Stimulated activated naive B cell treated with anti-CD40 and anti-IgM and Interleukin-4, amounts not matched to agents 10 μg/mL and 1 μg/mL and 100 μg/mL, for 72 hours (primary cell): ENCODE data around the gene HK2.
"Not testable (repeated sequence)": the region's sequence is repeated elsewhere in the genome, so short reads cannot be mapped to it uniquely, and the experiment has no call there.

Experiments
- ATAC-seq, 2 donors: fragments of 150-1000 bp; cut with Tn5 transposase; replicated peaks; 2 replicates each; pipeline ENCODE4 v1.10.0; 2021; ENCODE audit warnings: moderate library complexity in 1 of 2
- DNase-seq: peaks from one replicate; pipeline ENCODE4 v3.0.0; 2021
- H3K27ac Mint-ChIP-seq: one replicate; pipeline ENCODE4 v1.8.0; 2022; ENCODE audit warnings: mild to moderate bottlenecking, mixed read lengths
- H3K27me3 Mint-ChIP-seq, 2 donors: one replicate each; pipeline ENCODE4 v1.8.0; 2022; ENCODE audit warnings: mixed read lengths in 2 of 2
- H3K36me3 Mint-ChIP-seq, 2 donors: one replicate each; pipeline ENCODE4 v1.8.0; 2022; ENCODE audit warnings: mixed read lengths in 2 of 2, mild to moderate bottlenecking in 1 of 2
- H3K4me1 Mint-ChIP-seq, 2 donors: one replicate each; pipeline ENCODE4 v1.8.0; 2022; ENCODE audit warnings: mixed read lengths in 2 of 2, mild to moderate bottlenecking in 1 of 2
- H3K4me3 Mint-ChIP-seq, 2 donors: one replicate each; pipeline ENCODE4 v1.8.0; 2022; ENCODE audit warnings: mild to moderate bottlenecking in 2 of 2, mixed read lengths in 2 of 2, moderate library complexity in 1 of 2
- H3K9me3 Mint-ChIP-seq, 2 donors: one replicate each; pipeline ENCODE4 v1.8.0; 2022; ENCODE audit warnings: mixed read lengths in 2 of 2, mild to moderate bottlenecking in 1 of 2

The HK2 gene

GRCh38 chr2:74884118-74884762 lies 50.3 kb downstream of the HK2 start:
- ATAC-seq (no peak), DNase-seq (no peak)
- Mint-ChIP-seq H3K27me3 (no peaks in the 10 kb centered on the region), H3K4me1 (no peaks in the 10 kb centered on the region), H3K4me3 (no peak overlapping the region), H3K36me3 (peaks cover 46 to 80% of the 10 kb centered on the region in 2 donors), H3K9me3 (no peaks in the 10 kb centered on the region), H3K27ac (no peak overlapping the region)

- ATAC-seq (no peak), DNase-seq (no peak)
- no peaks in the 10 kb centered on the region for H3K4me1 Mint-ChIP-seq
- H3K9me3 Mint-ChIP-seq: no peaks in the 10 kb centered on the region
- H3K27ac Mint-ChIP-seq: no peak overlapping the region
- H3K27me3 Mint-ChIP-seq: no peaks in the 10 kb centered on the region
- no peak overlapping the region for H3K4me3 Mint-ChIP-seq
- peaks cover 46 to 79% of the 10 kb centered on the region in 2 donors for H3K36me3 Mint-ChIP-seq
Observed at GRCh38 chr2:74884866-74885265, 50.9 kb downstream of the HK2 start.

- DNase-seq: no peak
- Mint-ChIP-seq H3K27me3 (no peaks in the 10 kb centered on the region), H3K9me3 (no peaks in the 10 kb centered on the region), H3K4me3 (no peak overlapping the region), H3K36me3 (peaks cover 52 to 83% of the 10 kb centered on the region in 2 donors), H3K4me1 (no peaks in the 10 kb centered on the region), H3K27ac (no peak overlapping the region)
- ATAC-seq: no peak
Observed at GRCh38 chr2:74886251-74886650, 52.3 kb downstream of the HK2 start.

- no peak for ATAC-seq
- H3K4me3 Mint-ChIP-seq: no peak overlapping the region
- peaks cover 54 to 83% of the 10 kb centered on the region in 2 donors for H3K36me3 Mint-ChIP-seq
- no peaks in the 10 kb centered on the region for H3K9me3 Mint-ChIP-seq
- H3K27ac Mint-ChIP-seq: no peak overlapping the region
- no peak for DNase-seq
- no peaks in the 10 kb centered on the region for H3K4me1 Mint-ChIP-seq
- H3K27me3 Mint-ChIP-seq: no peaks in the 10 kb centered on the region
Observed at GRCh38 chr2:74886811-74887210, 52.9 kb downstream of the HK2 start.

- H3K4me1 Mint-ChIP-seq: no peaks in the 10 kb centered on the region
- H3K27ac Mint-ChIP-seq: peak overlapping the region; percentile 62
- DNase-seq: no peak
Observed at GRCh38 chr2:74887445-74887951, 53.6 kb downstream of the HK2 start.

GRCh38 chr2:74887960-74888700 lies 54.2 kb downstream of the HK2 start:
- H3K4me1 Mint-ChIP-seq: no peaks in the 10 kb centered on the region
- H3K27ac Mint-ChIP-seq: peak overlapping the region; percentile 62
- no peaks in the 10 kb centered on the region for H3K9me3 Mint-ChIP-seq
- ATAC-seq (no peak), DNase-seq (no peak)
- H3K4me3 Mint-ChIP-seq: no peak overlapping the region
- no peaks in the 10 kb centered on the region for H3K27me3 Mint-ChIP-seq
- peaks cover 56 to 83% of the 10 kb centered on the region in 2 donors for H3K36me3 Mint-ChIP-seq

More at GRCh38 chr2:74887445-74887951, 53.6 kb downstream of the HK2 start:
- H3K36me3 Mint-ChIP-seq: peaks cover 55 to 82% of the 10 kb centered on the region in 2 donors
- no peaks in the 10 kb centered on the region for H3K9me3 Mint-ChIP-seq
- H3K4me3 Mint-ChIP-seq: no peak overlapping the region
- no peak for ATAC-seq
- no peaks in the 10 kb centered on the region for H3K27me3 Mint-ChIP-seq

- no peak overlapping the region for H3K4me3 Mint-ChIP-seq
- H3K27ac Mint-ChIP-seq: no peak overlapping the region
- no peak for DNase-seq
- peaks cover 59 to 89% of the 10 kb centered on the region in 2 donors for H3K36me3 Mint-ChIP-seq
- ATAC-seq: no peak
- H3K27me3 Mint-ChIP-seq: no peaks in the 10 kb centered on the region
- H3K4me1 Mint-ChIP-seq: no peaks in the 10 kb centered on the region
- no peaks in the 10 kb centered on the region for H3K9me3 Mint-ChIP-seq
Observed at GRCh38 chr2:74889159-74889558, 55.2 kb downstream of the HK2 start.

GRCh38 chr2:74890711-74891110 lies 56.8 kb downstream of the HK2 start:
- DNase-seq (no peak), ATAC-seq (no peak)
- no peak overlapping the region for H3K4me3 Mint-ChIP-seq
- no peaks in the 10 kb centered on the region for H3K27me3 Mint-ChIP-seq
- peaks cover 63 to 89% of the 10 kb centered on the region in 2 donors for H3K36me3 Mint-ChIP-seq
- peaks cover 10 to 11% of the 10 kb centered on the region in 2 donors for H3K9me3 Mint-ChIP-seq
- peaks cover 0 to 3% of the 10 kb centered on the region in 2 donors for H3K4me1 Mint-ChIP-seq
- no peak overlapping the region for H3K27ac Mint-ChIP-seq

GRCh38 chr2:74891136-74891764 lies 57.3 kb downstream of the HK2 start:
- H3K4me3 Mint-ChIP-seq: no peak overlapping the region
- no peak for ATAC-seq
- H3K4me1 Mint-ChIP-seq: peaks cover 0 to 3% of the 10 kb centered on the region in 2 donors
- no peak for DNase-seq
- no peaks in the 10 kb centered on the region for H3K27me3 Mint-ChIP-seq
- no peak overlapping the region for H3K27ac Mint-ChIP-seq
- peaks cover 10 to 12% of the 10 kb centered on the region in 2 donors for H3K9me3 Mint-ChIP-seq
- H3K36me3 Mint-ChIP-seq: peaks cover 65 to 90% of the 10 kb centered on the region in 2 donors

GRCh38 chr2:74891816-74892215 lies 57.9 kb downstream of the HK2 start:
- Mint-ChIP-seq H3K36me3 (peaks cover 62 to 87% of the 10 kb centered on the region in 2 donors), H3K9me3 (peaks cover 10 to 12% of the 10 kb centered on the region in 2 donors)
- not testable (repeated sequence) for DNase-seq, H3K27ac Mint-ChIP-seq, H3K4me3 Mint-ChIP-seq, H3K27me3 Mint-ChIP-seq, H3K4me1 Mint-ChIP-seq, ATAC-seq

GRCh38 chr2:74892609-74893008 lies 58.7 kb downstream of the HK2 start:
- Mint-ChIP-seq H3K9me3 (peaks cover 10 to 12% of the 10 kb centered on the region in 2 donors), H3K27ac (no peak overlapping the region), H3K4me1 (peaks cover 0 to 3% of the 10 kb centered on the region in 2 donors), H3K4me3 (no peak overlapping the region), H3K36me3 (peaks cover 62 to 87% of the 10 kb centered on the region in 2 donors), H3K27me3 (no peaks in the 10 kb centered on the region)
- ATAC-seq (no peak), DNase-seq (no peak)

- Mint-ChIP-seq H3K36me3 (peaks cover 60 to 87% of the 10 kb centered on the region in 2 donors), H3K4me3 (no peak overlapping the region), H3K27ac (no peak overlapping the region), H3K27me3 (no peaks in the 10 kb centered on the region), H3K9me3 (peaks cover 12 to 14% of the 10 kb centered on the region in 2 donors), H3K4me1 (peaks cover 0 to 3% of the 10 kb centered on the region in 2 donors)
- no peak for ATAC-seq
- no peak for DNase-seq
Observed at GRCh38 chr2:74893332-74893731, 59.4 kb downstream of the HK2 start.

- no peak for DNase-seq
- Mint-ChIP-seq H3K36me3 (peaks cover 57 to 80% of the 10 kb centered on the region in 2 donors), H3K4me3 (no peak overlapping the region), H3K4me1 (peaks cover 0 to 3% of the 10 kb centered on the region in 2 donors), H3K27me3 (no peaks in the 10 kb centered on the region), H3K9me3 (peaks cover 12 to 15% of the 10 kb centered on the region in 2 donors), H3K27ac (peak overlapping the region; percentile 43)
- no peak for ATAC-seq
Observed at GRCh38 chr2:74894272-74894981, 60.5 kb downstream of the HK2 start.

- ATAC-seq: no peak
- no peak for DNase-seq
- H3K9me3 Mint-ChIP-seq: peaks cover 12 to 15% of the 10 kb centered on the region in 2 donors
- peak overlapping the region; percentile 43 for H3K27ac Mint-ChIP-seq
- peaks cover 51 to 74% of the 10 kb centered on the region in 2 donors for H3K36me3 Mint-ChIP-seq
- no peak overlapping the region for H3K4me3 Mint-ChIP-seq
- no peaks in the 10 kb centered on the region for H3K27me3 Mint-ChIP-seq
- peaks cover 0 to 3% of the 10 kb centered on the region in 2 donors for H3K4me1 Mint-ChIP-seq
Observed at GRCh38 chr2:74895001-74895400, 61.1 kb downstream of the HK2 start.
